Stomach (tissue), 4 donors: ENCODE data around the gene TSR1.

Experiments used
- CTCF ChIP-seq, 7 experiments: fragments of 450-650 bp in 4 of 7; fragments of 200-600 bp in 3 of 7; sonication (generic) in 3 of 7; IDR thresholded peaks; one replicate each; pipeline ENCODE4 v1.5.1; 2016 to 2019; ENCODE audit warnings: antibody characterized with exemption in 7 of 7, control low read depth in 2 of 7, mild to moderate bottlenecking in 1 of 7
- EP300 ChIP-seq: sonication (generic); formaldehyde crosslinking; IDR thresholded peaks from one replicate; pipeline ENCODE4 v1.6.1; 2017; ENCODE audit warnings: antibody characterized with exemption
- POLR2A ChIP-seq, 4 donors: fragments of 450-650 bp; IDR thresholded peaks; one replicate each; pipeline ENCODE4 v1.6.1; 2016; ENCODE audit warnings: antibody characterized with exemption in 4 of 4, control low read depth in 2 of 4, mild to moderate bottlenecking in 1 of 4, moderate library complexity in 1 of 4
- POLR2AphosphoS5 ChIP-seq, 3 donors: sonication (generic); formaldehyde crosslinking; IDR thresholded peaks; one replicate each; pipeline ENCODE4 v1.6.1; 2016; ENCODE audit warnings: antibody characterized with exemption in 3 of 3

DNA sequence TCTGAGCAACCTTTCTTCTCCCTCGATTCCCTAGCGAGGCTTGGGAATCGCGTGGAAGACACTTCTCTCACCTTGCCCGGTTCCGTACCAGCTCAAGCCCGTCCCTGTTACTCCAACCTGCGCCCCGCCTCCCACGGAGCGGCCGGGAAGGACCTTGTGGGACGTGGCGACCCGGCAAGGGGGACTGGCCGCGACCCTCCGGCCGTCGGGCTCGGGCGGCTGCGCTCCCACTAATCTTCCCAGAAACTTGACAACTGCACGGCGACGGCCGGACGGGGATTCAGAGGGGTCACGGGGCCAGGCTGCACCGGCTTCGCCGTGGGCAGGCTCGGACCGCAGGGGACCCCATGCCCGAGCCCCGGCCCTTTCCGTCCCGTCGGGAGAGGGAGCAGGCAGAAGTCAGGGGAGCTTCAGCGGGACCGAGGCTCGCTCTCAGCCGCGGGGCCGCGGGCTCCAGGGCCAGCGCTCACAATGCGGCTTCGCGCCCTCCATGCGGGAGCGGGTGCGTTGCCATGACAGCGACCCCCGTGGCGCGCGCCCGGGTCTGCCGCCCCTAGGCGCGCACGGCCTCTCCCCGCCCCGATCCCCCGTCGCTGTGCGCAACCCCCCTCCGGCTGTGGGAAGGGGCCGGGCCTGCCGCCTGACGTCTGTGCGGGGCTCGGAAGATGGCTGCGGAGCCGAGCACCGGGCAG is 741 bp upstream of the TSR1 start, which contains the start of gene SGSM2:
- TF ChIP-seq CTCF (IDR thresholded peaks at IDR 0.05) (no peak), EP300 (no peak), POLR2A (IDR thresholded peaks at IDR 0.05) (no peak), POLR2AphosphoS5 (IDR thresholded peaks at IDR 0.05) (peak in 1 of 3 donors; percentile 14)
